IPS DF 19.7 (cell line): ENCODE results near the gene P2RY8.
"Not testable (repeated sequence)": the region's sequence is repeated elsewhere in the genome, so short reads cannot be mapped to it uniquely, and the experiment has no call there.

Experiments used
- DNase-seq: peaks from one replicate; pipeline ENCODE4 v3.0.0-alpha.2; 2013; ENCODE audit warnings: low read depth, low spot score

P2RY8 gene

DNA sequence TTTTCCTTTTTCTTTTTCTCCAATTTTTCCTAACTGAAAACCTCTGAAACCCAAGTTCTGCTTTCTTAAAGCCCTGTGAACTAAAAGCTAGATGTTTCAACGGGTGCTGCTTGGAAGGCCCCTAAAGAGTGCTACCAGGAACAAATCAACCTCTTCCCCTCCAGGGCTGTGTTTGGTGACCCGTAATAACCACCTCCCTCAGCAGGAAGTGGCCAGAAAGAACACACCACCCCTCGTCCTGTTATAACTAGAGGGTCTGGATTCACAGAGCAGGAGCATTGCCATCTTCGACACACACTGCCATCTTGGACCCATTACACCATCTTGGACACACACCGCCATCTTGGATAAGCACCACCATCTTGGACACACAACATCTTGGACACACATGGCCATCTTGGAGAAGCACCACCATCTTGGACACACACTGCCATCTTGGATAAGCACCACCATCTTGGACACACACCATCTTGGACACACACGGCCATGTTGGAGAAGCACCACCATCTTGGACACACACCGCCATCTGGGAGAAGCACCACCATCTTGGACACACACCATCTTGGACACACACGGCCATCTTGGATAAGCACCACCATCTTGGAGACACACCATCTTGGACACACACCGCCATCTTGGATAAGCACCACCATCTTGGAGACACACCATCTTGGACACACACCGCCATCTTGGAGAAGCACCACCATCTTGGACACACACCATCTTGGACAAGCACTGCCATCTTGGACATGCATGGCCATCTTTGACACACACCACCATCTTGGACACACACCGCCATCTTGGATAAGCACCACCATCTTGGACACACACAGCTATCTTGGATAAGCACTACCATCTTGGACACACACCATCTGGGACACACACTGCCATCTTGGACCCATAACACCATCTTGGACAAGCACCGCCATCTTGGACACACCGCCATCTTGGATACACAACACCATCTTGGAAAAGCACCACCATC lies 89.7 kb downstream of the P2RY8 start:
- not testable (repeated sequence) for DNase-seq

DNA sequence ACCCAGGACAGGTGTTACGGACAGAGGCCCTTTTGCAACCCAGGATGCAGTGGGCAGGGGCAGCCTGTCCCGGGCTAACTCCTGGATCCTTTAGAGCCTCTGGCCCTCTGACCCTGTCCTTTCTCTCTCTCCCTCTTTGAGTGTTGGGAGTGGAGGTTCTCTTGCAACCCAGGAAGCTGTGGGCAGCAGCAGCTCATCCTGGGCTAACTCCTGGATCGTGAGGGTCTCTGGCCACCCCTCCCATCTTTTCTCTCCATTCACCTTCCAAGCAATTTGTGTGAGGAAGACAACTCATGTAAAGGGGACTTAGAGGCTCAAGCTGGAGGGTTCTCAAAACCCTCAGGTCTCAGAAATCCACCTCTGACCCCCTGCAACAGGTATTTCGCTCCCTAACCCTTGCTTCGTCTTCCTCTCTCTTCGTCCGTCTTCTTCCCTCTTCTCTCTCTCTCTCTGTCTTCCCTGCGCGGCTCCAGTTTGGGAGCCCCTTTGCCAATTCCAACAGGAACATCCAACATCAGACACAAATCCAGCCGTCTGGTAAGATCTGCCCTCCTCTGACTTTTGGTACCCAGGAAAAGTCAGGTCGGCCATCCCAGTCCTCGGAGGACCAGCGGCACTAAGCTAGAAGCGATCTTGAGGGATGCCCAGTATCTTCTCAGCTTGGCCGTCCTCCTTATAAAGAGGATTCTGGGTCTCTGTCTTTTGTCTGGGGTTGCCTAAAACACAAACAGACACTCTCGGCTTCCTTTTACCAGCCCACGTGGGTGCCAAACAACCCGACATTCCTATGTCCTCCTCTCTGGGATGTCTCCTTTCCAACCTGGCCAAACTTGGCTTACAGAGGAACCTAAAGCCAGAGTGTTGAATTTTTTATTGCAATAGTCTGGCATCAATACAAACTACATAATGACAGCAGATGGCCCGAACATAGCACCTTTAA lies 92.2 kb downstream of the P2RY8 start:
- no peak for DNase-seq

DNA sequence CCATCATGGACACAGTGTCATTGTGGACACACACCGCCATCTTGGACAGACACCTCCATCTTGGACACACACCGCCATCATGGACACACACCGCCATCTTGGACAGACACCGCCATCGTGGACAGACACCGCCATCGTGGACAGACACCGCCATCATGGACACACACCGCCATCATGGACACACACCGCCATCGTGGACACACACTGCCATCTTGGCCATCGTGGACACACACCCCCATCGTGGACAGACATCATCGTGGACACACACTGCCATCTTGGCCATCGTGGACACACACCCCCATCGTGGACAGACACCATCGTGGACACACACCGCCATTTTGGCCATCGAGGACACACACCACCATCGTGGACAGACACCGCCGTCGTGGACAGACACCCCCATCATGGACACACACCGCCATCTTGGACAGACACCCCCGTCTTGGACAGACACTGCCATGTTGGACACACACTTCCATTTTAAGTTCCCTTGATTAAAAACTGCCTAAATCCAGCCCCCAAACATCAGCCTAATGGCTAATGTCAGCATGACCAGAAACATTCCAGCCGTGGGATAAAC lies 93.4 kb downstream of the P2RY8 start:
- DNase-seq, result no peak

DNA sequence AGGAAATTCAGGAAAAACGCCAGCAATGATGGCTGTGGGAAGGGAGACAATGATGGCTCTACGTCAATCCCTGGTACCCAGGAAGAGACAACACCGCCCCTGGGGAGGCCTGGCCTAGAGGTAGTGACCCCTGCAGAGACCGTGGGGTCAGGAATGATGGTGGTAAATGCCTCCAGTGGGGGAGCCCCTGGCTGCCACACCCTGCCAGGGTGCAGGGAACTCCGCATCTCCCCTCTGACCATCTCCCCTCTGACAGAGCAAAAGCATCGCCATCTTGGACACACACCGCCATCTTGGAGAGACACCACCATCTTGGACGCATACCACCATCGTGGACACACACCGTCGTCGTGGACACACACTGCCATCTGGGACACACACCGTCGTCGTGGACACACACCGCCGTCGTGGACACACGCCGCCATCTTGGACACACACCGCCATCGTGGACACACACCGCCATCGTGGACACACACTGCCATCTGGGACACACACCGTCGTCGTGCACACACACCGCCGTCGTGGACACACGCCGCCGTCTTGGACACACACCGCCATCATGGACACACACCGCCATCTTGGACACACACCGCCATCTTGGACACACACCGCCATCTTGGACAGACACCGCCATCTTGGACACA lies 94.1 kb downstream of the P2RY8 start:
- DNase-seq, result no peak

DNA sequence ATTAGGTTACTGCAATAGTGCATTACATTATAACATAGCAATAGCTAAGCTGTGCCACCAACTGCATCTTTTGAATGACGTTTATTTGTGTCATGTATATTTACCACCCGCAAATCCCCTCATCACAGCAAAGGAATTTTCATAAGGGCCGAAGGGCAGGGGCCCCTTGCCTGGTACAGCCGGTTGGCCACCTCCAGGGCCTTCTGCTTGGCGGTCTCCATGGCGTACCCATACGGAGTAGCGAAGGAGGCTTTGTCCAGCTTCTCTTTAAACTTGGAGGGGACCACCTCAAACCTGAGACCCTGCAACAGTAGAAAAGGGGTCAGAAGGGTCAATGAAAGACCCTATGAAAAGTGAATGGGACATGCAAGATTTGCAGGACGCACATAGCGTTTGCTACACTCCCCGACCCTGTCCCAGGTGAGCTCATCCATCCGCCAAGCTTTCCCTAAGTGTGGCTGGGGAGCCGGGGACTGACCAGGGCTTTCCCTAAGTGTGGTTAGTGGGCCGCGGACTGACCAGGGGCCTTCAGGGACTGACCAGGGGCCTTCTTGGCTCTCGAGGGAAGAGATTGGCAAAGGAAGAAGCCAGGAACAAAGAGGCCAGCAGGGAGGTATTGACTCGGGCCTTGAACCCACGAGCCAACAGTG lies 94.8 kb downstream of the P2RY8 start:
- no peak for DNase-seq

DNA sequence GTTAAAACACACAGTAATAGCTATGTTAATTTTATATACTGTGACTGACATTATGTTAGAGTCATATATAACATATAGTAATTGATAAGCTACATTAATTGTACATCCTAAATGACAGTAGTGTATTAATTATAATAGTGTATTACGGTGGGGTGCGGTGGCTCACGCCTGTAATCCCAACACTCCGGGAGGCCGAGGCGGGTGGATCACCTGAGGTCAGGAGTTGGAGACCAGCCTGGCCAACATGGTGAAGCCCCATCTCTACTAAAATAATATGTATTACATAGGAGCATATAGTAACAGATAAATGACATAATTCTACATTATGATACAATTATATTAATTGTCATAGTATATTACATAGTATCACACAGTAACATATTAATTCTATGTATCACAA lies 96.5 kb downstream of the P2RY8 start:
- no peak for DNase-seq

DNA sequence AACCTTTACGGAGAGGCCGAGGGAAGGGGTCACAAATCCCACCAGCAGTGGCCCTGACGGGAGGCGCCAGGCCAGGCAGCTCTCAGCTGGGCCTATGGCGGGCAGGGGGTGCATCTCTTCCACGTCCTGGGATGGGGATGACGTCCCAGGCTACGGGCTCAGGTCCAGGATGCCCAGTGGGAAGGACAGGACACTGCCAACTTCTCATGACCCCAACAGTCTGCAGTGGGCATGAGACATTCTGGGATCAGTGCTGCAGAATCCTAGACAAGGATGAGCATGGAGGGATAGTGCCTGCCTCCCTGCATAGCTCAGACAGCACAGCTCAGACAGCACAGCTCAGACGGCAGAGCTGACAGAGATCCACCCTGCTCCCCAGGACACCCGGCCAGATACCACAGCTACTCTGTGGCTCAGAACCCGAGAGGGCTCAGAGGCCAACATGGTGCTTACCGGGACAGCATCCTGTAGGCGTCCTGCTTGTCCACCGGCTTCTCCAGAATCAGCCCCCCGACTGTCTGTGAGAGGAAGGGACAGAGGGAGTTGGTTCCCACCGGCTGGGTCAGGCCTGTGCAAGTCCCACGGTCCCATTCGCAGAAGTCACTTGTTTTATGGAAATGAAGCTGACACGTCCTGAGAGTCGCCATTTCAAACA lies 101.6 kb downstream of the P2RY8 start:
- DNase-seq, result no peak

DNA sequence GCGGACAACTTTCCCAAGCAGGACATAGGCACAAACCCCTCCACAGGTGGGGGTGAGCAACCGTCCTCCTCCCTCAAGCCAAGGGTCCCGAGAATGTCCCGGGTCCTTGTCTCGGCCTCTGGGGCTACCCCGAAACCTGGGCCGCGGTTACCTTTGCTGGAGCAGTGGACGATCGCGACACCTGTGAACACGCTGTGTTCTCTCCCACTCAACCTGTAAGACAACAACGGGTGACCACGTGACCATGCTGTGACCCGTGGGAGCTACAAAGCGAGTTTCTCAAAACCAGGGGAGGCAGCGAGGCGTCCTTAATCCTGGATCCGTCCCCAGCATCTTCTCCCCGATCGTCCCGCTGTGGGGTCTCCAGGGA lies 102.1 kb downstream of the P2RY8 start:
- no peak for DNase-seq

DNA sequence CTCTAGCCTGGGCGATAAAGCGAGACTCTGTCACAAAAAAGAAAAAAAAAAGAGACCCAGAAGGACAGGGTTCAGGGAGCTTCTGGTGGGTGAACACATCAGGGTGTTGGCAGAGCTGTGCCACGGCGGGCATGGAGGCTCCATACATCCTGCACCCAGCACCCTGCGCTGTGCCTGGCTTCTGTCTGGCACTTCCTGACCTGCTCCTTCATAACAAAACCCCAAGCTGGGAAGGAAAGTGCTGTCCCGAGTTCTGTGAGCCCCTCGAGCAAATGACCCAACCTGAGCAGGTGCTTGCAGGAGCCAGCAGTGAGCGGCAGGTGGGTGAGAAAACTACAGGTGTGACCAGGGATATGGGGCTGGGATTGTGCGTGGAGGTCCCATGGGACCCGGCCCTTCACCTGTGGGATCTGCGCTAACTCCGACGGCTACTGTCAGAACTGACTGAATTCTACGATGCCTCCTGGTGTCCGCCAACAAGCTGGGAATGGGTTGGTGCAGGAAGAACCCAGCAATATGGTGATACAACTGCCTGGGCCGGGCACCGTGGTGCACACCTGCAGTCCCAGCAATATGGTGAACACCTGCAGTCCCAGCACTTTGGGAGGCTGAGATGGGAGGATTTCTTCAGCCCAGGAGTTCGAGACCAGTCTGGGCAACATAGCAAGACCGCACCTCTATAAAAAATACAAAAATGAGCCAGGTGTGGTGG lies 103.2 kb downstream of the P2RY8 start:
- no peak for DNase-seq

DNA sequence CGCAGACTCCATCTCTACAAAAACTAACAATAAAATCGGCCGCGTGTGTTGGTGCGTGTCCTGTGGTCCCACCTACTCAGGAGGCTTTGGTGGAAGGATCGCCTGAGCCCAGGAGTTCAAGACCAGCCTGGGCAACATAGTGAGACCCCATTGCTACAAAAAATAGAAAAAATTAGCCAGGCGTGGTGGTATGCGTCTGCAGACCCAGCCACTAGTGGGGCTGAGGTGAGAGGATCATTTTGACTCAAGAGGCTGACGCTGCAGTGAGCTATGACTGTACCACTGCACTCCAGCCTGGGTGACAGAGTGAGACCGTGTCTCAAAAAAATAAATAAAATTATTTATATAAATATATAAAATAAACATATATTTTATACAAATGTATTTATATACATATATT lies 106.5 kb downstream of the P2RY8 start:
- no peak for DNase-seq

DNA sequence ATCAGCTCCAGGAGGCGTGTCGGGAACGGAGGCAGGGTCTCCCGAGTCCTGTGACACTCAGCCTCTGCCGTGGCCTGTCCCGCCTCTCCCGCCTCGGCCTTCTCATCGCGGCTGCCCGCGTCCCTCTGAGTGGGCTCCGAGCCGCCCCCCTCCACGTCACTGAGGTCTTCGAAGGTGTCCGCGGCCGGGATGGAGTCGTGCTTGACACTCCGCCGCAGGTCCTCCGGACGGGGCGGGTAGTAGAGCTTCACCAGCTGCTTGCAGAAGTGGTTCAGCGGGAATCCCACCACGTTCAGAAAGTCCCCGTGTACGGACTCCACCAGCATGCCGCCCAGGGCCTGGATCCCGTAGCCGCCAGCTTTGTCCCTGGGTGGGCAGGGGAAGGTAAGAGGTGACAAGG lies 109.2 kb downstream of the P2RY8 start:
- no peak for DNase-seq

DNA sequence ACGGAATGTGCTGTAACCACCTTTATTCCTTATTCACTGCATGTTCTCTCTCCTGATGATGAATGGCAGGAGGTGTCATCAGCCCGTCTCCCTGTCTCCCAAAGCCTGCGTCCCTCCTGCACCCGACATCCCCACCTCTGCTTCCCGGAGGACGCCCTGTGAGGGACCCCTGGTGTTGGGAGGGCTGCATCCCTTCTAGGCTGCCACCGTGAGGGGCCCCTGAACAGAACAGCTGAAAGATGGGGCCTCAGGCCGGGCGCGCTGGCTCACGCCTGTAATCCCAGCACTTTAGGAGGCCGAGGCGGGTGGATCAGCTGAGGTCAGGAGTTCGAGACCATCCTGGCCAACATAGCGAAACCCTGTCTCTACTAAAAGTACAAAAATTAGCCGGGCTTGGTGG lies 110.7 kb downstream of the P2RY8 start:
- not testable (repeated sequence) for DNase-seq

DNA sequence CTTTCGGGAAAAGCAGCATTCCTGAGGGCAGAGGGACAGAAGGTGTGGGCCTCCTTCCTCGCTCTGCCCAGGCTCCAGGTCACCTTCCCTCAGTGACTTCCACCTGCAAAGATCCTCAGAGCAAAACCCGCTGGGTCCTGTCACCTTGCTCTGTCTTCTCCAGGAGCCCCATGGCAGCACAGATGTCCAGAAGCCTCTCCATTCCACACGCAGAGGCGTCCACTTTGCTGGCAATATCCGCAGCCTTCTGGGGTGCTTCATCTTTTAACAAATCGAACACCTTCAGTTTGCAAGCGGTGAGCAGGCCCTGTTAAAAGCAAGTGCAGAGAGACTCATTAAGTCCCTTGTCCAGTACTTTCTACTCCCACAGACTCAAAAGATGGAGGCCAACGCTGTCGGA lies 111.6 kb downstream of the P2RY8 start:
- DNase-seq, result no peak

DNA sequence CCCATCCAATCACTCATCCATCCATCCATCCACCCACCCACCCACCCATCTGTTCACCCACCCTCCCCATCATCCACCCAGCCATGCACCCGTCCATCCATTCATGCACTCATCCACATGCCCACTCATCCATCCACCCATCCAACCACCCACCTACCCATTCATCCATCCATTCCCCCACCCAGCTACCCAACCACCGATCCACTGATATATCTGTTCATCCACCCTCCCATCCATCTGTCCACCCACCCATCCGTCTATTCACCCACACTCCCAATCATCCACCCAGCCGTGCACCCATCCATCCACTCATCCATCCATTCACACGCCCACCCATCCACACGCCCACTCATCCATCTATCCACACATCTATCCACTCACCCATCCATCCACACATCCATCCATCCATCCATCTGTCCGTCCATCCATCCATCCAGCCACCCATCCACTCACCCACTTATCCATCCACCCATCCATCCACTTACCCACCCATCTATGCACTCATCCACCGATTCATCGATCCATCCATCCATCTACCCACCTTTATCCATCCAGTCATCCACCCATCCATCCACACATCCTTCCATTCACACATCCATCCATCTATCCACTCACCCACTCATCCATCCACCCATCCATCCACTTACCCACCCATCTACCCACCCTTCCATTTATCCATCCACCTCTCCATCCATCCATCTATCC lies 112.7 kb downstream of the P2RY8 start:
- no peak for DNase-seq

DNA sequence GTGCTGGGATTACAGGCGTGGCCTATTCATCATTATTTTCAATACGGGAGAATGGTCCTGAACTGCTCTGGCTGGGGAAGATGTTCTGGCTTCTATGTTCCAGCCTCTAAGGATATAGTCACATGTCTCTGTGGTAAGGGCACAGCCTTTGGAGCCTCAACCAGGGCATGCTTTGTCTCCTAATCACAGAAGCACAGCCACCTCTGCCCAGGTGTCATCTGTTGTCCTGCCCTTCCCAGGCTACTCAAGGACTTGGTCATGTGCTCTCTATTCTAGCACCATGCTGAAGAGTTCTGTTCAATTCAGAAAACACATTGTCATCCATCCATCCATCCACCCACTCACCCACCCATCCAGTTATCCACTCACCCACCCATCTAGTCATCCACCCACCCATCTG lies 113.8 kb downstream of the P2RY8 start:
- no peak for DNase-seq

DNA sequence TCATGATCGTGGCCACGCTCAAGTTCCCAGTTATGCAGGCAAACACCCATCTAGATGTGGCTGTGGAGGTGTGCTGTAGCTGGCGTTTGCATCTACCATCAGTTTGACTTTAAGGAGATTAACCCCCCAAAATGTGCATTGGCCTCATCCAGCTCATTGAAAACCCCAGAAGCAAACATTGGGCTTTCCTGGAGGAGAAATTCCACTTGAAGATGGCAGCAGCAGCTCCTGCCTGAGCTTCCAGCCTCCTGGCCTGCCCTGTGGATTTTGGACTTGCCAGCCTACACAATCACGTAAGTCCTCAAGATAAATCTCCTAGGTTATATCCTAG lies 114.9 kb downstream of the P2RY8 start:
- no peak for DNase-seq

DNA sequence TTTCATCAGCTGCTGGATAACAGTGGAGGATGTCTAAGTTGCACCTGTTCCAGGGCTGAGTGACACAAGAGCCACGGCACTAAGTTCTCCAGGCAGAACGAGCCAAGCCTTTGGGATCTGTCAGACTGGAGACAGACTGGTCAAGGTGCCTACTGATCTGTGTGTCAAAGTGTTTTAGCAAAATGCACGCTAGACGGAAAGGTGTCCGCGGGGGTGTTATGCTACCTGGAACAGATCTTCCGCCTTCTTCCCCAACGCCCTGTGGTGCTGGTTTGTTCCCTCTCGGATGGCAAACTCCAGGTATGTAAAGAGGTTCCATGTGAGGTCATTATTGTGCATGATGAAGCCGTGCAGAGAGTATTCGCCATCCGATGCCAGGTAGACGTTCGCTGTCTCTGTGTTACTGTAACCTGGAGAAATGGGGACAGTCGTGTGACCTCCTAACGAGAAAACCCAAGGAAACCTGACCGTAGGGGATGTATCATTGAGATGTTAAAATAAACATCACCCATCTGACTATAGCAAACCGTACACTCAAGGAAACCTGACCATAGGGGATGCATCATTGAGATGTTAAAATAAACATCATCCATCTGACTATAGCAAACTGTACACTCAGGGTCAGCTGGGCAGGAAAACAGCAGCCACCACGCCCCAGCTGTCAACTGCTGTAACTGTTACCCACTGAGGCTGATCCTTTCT lies 115.4 kb downstream of the P2RY8 start:
- DNase-seq, result no peak

DNA sequence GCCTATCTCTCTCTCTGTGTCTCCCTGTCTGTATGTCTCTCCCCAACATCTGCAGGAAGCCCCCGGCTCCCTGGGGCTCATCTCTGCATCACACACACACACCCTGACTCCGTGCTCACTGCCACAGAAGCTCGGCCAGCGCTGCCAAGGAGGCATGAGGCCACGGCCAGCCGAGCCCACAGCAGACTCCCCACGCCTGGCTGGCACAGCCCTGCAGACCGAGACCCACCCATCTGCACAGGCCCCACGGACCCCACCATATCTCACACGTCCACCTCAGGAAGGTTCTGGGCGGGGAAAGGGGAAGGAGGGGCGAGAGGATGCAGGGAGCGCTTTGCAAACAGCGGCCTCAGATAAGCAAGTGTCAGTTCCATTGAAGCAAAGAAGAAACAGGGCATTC lies 116.6 kb downstream of the P2RY8 start:
- DNase-seq, result no peak
